Breast epithelium (tissue), 4 donors: ENCODE data around the gene SLC1A3. TPM values are rescaled to one million over a fixed set of nuclear protein-coding genes. Genes with fewer than 3 reads are reported as not detected.

Source experiments
- DNase-seq, 2 donors: peaks; one replicate each; pipeline ENCODE4 v3.0.0-alpha.2; 2019; ENCODE audit warnings: low spot score in 2 of 2
- H3K27ac ChIP-seq, 2 donors: fragments of 200-600 bp; sonication (generic) in 1 of 2; one replicate each; pipeline ENCODE4 v1.5.1; 2016 to 2019; ENCODE audit warnings: mild to moderate bottlenecking in 1 of 2
- H3K27me3 ChIP-seq, 2 donors: fragments of 200-600 bp; sonication (generic) in 1 of 2; one replicate each; pipeline versions ENCODE4 v1.5.1 to v1.6.0; 2017 to 2019; ENCODE audit warnings: control low read depth in 1 of 2, mild to moderate bottlenecking in 1 of 2
- H3K36me3 ChIP-seq: fragments of 200-600 bp; one replicate; pipeline ENCODE4 v1.5.1; 2019
- H3K4me1 ChIP-seq, 2 donors: fragments of 200-600 bp; sonication (generic); one replicate each; pipeline ENCODE4 v1.5.1; 2016 to 2019; ENCODE audit warnings: control low read depth in 1 of 2
- H3K4me3 ChIP-seq, 3 donors: fragments of 200-600 bp; sonication (generic); 1 replicate in 2 of 3; 2 replicates in 1 of 3; pipeline ENCODE4 v1.5.1; 2016 to 2019; ENCODE audit warnings: mild to moderate bottlenecking in 3 of 3, moderate library complexity in 2 of 3
- H3K9me3 ChIP-seq, 2 donors: fragments of 200-600 bp; sonication (generic) in 1 of 2; one replicate each; pipeline ENCODE4 v1.5.1; 2016 to 2019; ENCODE audit warnings: control low read depth in 1 of 2
- POLR2A ChIP-seq: fragments of 450-650 bp; IDR thresholded peaks from one replicate; pipeline ENCODE4 v1.6.1; 2016; ENCODE audit warnings: antibody characterized with exemption, mild to moderate bottlenecking, moderate library complexity
- POLR2AphosphoS5 ChIP-seq, 3 donors: sonication (generic); formaldehyde crosslinking; IDR thresholded peaks; one replicate each; pipeline ENCODE4 v1.6.1; 2017; ENCODE audit warnings: antibody characterized with exemption in 3 of 3
- intact Hi-C: fragments of 100-400 bp; cut with DNase I; formaldehyde crosslinking; loops from one replicate; pipeline ENCODE4 v1.15.1; 2023; ENCODE audit warnings: low total_unique reads
- total RNA-seq, 3 donors: library from RNA; depleted of rRNA; stranded (reverse); fragments of >200 nt; gene quantifications; one replicate each; pipeline ENCODE4 v1.1.0, GENCODE V29; 2016
- TF ChIP-seq, protein P1 (sequence below), 3 donors: fragments of 450-650 bp; IDR thresholded peaks; one replicate each; pipeline ENCODE4 v1.5.1; 2016 to 2017; ENCODE audit warnings: antibody characterized with exemption in 3 of 3, mild to moderate bottlenecking in 3 of 3, moderate library complexity in 3 of 3

The SLC1A3 gene
- total RNA-seq, 3 donors from 2014 or later = 29.8 to 122 (median 87.5) TPM

DNA sequence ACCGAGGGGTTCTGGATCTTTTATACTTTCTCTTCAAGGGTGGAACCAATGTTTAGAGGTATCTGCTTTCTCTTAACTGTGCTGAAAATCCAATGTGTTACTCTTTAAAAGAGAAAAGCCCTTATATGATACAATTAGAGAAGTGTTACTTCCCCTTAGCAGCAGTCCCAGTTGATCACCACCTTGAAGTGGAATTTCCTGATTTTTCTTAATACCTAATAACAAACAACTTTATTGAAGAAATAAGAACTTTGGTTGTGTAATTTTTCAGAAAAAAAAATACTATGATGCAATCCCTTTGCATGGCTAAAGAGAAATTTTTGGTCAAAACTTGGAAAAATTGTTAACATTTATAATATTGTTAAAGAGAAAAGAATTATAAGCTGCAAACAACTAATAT lies 24.7 kb downstream of the SLC1A3 start:
- Histone ChIP-seq H3K27ac (no peak overlapping the region), H3K27me3 (no peaks in the 10 kb centered on the region), H3K4me1 (no peaks in the 10 kb centered on the region), H3K36me3 (no peaks in the 10 kb centered on the region), H3K4me3 (no peak overlapping the region), H3K9me3 (no peaks in the 10 kb centered on the region)
- TF ChIP-seq POLR2A (no peak), POLR2AphosphoS5 (IDR thresholded peaks at IDR 0.05) (no peak)
- TF ChIP-seq, protein P1, sequence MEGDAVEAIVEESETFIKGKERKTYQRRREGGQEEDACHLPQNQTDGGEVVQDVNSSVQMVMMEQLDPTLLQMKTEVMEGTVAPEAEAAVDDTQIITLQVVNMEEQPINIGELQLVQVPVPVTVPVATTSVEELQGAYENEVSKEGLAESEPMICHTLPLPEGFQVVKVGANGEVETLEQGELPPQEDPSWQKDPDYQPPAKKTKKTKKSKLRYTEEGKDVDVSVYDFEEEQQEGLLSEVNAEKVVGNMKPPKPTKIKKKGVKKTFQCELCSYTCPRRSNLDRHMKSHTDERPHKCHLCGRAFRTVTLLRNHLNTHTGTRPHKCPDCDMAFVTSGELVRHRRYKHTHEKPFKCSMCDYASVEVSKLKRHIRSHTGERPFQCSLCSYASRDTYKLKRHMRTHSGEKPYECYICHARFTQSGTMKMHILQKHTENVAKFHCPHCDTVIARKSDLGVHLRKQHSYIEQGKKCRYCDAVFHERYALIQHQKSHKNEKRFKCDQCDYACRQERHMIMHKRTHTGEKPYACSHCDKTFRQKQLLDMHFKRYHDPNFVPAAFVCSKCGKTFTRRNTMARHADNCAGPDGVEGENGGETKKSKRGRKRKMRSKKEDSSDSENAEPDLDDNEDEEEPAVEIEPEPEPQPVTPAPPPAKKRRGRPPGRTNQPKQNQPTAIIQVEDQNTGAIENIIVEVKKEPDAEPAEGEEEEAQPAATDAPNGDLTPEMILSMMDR (IDR thresholded peaks at IDR 0.05) = no peak
- no peak for DNase-seq
- intact Hi-C loops = no loop called here

DNA sequence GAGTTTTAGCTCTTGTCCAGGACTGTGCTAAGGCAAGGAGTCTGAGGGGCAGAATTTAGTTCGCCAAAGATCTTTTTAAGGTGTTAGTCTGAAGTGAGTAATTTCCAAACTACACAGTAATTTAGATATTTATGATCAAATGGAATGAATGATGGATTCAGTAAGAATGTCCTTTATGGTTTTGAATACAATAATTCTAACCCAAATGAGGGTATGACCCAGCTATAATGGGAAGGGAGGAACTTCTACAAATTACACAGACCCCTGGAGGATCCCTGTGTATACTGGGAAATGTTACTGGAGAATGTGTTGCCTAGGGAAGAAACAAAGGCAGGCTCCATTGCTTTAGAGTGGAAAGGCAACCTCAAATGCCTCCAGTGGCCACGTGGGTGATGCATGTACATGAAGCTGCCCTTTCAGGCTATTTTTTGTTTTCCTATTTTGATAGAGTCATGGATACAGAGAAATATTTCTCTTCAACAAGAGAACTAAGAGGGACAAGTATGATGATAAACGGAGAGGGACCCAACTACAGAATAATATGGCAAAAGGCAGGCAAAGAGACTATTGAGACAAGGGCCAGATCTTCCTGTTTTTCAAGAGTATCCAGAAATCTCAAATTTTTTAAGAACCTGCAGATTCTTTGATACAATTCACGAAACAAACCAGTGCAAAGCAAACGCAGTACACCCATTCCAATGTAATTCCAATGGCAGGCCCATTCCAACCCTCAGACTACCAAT lies 25.4 kb downstream of the SLC1A3 start:
- Histone ChIP-seq H3K36me3 (no peaks in the 10 kb centered on the region), H3K27me3 (no peaks in the 10 kb centered on the region), H3K4me1 (no peaks in the 10 kb centered on the region), H3K9me3 (no peaks in the 10 kb centered on the region), H3K4me3 (no peak overlapping the region), H3K27ac (no peak overlapping the region)
- TF ChIP-seq POLR2AphosphoS5 (IDR thresholded peaks at IDR 0.05) (no peak), POLR2A (no peak)
- TF ChIP-seq, protein P1 (IDR thresholded peaks at IDR 0.05) = no peak
- DNase-seq = no peak
- intact Hi-C loops = no loop called here

DNA sequence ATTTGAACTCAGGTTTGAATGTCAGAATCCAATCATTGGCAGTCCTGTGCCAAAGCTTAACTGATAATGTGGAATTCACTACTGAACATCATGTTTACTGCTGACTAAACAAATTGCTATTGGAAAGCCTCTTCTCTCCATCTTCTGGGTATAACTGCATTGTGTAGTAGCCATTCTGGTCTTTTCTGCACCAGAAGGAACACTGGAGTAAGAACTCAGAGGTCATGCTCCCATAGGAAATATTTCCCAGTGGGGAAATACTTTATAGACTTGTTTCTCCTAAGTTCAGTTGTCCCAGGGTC lies 25.9 kb downstream of the SLC1A3 start:
- H3K36me3 ChIP-seq = no peaks in the 10 kb centered on the region
- H3K27me3 ChIP-seq = no peaks in the 10 kb centered on the region
- TF ChIP-seq, protein P1 (IDR thresholded peaks at IDR 0.05) = no peak
- TF ChIP-seq POLR2A (no peak), POLR2AphosphoS5 (IDR thresholded peaks at IDR 0.05) (no peak)
- H3K27ac ChIP-seq = no peak overlapping the region
- H3K9me3 ChIP-seq = no peaks in the 10 kb centered on the region
- no peak for DNase-seq
- no peaks in the 10 kb centered on the region for H3K4me1 ChIP-seq
- H3K4me3 ChIP-seq = no peak overlapping the region
- intact Hi-C loops = no loop called here

DNA sequence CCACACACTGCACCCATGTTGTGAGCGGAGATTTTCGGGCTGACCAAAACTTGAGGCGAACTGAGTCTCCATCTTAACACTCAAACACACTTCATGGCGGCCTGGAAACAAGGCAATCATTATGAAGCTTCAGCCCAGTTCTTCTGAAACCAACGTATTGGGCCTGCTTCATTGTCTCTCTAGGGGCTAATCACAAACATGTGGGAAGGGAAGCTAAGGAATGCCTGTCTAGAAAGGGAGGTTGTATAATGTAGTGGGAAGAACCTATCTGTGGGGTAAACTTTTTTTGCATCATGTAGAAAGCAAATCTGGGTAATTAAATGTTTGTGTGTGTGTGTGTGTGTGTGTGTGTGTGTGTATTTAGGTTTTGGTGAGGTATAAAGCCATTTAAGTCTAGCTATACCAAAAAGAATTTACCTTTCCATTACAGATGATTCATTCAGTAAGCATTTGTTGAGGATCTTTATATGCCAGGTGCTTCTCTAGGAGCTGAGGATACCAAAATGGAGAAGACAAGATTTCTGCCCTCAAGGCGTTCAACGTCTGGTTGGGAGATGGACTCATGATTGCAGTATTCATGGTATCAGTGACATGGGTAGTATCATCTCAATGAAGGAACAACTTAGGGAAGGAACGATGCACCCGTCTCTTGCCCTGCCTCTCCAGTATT lies 29.4 kb downstream of the SLC1A3 start:
- TF ChIP-seq, protein P1 (IDR thresholded peaks at IDR 0.05) = no peak
- TF ChIP-seq POLR2A = no peak
- no peak for TF ChIP-seq POLR2AphosphoS5 (IDR thresholded peaks at IDR 0.05)
- H3K4me3 ChIP-seq = no peak overlapping the region
- no peaks in the 10 kb centered on the region for H3K9me3 ChIP-seq
- no peak for DNase-seq
- H3K27me3 ChIP-seq = no peaks in the 10 kb centered on the region
- H3K27ac ChIP-seq = no peak overlapping the region
- no peaks in the 10 kb centered on the region for H3K36me3 ChIP-seq
- no peaks in the 10 kb centered on the region for H3K4me1 ChIP-seq
- intact Hi-C loops = no loop called here

DNA sequence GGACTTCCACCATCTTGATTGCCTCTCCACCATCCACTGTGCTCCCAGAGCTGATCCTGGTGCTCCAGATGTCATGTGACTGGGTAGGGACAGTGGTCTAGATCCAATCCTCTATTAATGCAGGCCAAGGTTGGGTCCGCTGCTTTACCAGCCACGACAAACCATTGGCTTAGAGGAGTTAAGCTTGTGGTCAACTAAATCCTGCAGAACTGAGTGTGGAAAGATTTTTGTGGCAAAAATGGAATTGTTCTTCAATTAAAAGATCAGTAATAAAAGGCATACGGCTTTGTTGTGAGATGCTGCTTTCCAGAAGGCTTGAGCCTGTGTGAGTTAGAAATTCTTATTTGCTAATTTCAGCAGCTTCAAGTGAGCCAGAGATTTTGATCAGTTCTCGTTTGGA lies 30.7 kb downstream of the SLC1A3 start:
- DNase-seq = no peak
- Histone ChIP-seq H3K4me1 (no peaks in the 10 kb centered on the region), H3K9me3 (no peaks in the 10 kb centered on the region), H3K27me3 (no peaks in the 10 kb centered on the region), H3K36me3 (no peaks in the 10 kb centered on the region), H3K4me3 (no peak overlapping the region), H3K27ac (no peak overlapping the region)
- intact Hi-C loops = no loop called here
- TF ChIP-seq POLR2A = no peak
- TF ChIP-seq, protein P1 (IDR thresholded peaks at IDR 0.05) = no peak
- TF ChIP-seq POLR2AphosphoS5 (IDR thresholded peaks at IDR 0.05) = no peak
